Tibial nerve (tissue), 4 donors: ENCODE data around the gene DCAF10.

ENCODE experiments used
- EP300 ChIP-seq, 2 donors: sonication (generic); formaldehyde crosslinking; IDR thresholded peaks; one replicate each; pipeline ENCODE4 v1.6.1; 2017; ENCODE audit warnings: antibody characterized with exemption in 2 of 2, mild to moderate bottlenecking in 1 of 2
- TF ChIP-seq, protein P1 (sequence below), 5 experiments: fragments of 200-600 bp in 3 of 5; fragments of 450-650 bp in 2 of 5; sonication (generic) in 3 of 5; IDR thresholded peaks; one replicate each; pipeline ENCODE4 v1.5.1; 2016 to 2019; ENCODE audit warnings: antibody characterized with exemption in 5 of 5, mild to moderate bottlenecking in 3 of 5, moderate library complexity in 2 of 5

DNA sequence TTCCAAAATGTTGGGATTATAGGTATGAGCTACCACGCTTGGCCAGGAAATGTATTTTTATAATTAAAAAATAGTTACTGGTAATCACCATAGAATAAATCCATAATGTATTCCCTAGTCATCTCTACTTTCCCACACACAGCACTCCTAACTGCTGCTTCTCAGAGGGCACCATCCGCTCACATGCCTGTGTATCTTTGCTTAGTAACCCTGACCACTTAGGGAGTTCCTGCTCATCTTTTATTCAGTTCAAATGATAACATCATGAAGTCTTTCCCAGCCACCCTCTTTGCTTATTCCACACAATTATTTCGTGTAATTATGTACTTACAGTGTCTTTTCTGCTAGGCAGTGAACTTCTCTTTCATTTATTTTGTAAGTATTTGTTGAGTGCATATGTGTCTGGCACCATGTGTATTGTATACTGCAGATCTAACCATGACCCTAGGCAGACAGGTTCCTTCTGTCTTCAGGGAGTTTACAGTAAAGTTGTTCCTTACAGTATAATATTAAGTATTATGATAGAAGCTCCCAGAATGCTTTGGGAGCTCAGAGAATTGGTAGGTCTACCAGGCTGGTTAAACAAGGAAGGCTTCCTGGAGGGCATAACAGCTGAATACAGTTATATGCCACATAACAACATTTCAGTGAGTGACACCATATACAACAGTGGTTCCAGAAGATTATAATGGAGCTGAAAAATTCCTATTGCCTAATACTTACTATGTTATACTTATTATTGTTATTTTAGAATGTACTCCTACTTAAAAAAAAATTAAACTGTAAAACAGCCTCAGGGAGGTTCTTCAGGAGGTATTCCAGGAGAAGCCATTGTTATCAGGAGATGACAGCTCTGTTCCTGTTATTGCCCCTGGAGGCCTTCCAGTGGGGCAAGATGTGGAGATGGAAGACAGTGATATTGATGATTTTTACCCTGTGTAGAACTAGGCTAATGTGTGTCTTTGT is 39.2 kb downstream of the DCAF10 start:
- TF ChIP-seq, protein P1, sequence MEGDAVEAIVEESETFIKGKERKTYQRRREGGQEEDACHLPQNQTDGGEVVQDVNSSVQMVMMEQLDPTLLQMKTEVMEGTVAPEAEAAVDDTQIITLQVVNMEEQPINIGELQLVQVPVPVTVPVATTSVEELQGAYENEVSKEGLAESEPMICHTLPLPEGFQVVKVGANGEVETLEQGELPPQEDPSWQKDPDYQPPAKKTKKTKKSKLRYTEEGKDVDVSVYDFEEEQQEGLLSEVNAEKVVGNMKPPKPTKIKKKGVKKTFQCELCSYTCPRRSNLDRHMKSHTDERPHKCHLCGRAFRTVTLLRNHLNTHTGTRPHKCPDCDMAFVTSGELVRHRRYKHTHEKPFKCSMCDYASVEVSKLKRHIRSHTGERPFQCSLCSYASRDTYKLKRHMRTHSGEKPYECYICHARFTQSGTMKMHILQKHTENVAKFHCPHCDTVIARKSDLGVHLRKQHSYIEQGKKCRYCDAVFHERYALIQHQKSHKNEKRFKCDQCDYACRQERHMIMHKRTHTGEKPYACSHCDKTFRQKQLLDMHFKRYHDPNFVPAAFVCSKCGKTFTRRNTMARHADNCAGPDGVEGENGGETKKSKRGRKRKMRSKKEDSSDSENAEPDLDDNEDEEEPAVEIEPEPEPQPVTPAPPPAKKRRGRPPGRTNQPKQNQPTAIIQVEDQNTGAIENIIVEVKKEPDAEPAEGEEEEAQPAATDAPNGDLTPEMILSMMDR (IDR thresholded peaks at IDR 0.05): no peak
- no peak for TF ChIP-seq EP300 (IDR thresholded peaks at IDR 0.05)
